MM.1S (cell line): Measurements from ENCODE around the gene MICU1.
"Not testable (repeated sequence)": the region's sequence is repeated elsewhere in the genome, so short reads cannot be mapped to it uniquely, and the experiment has no call there.

Experiments used
- DNase-seq: peaks from one replicate; pipeline ENCODE4 v3.0.0-alpha.2; 2015
- H2AFZ ChIP-seq: fragments of 300-600 bp; sonication (generic); 2 replicates; pipeline ENCODE4 v1.6.0; 2016; ENCODE audit warnings: antibody characterized with exemption, low read length
- H3F3A ChIP-seq: fragments of 300-600 bp; sonication (generic); 2 replicates; pipeline ENCODE4 v1.6.1; 2016; ENCODE audit warnings: mild to moderate bottlenecking, antibody characterized with exemption, low read length, moderate library complexity, mixed read lengths; ENCODE audit not compliant: insufficient read depth
- H3K27ac ChIP-seq: fragments of 300-600 bp; sonication (generic); 2 replicates; pipeline ENCODE4 v1.5.1; 2016; ENCODE audit warnings: mild to moderate bottlenecking, low read length
- H3K27me3 ChIP-seq: fragments of 300-600 bp; sonication (generic); replicated peaks from 2 replicates; pipeline ENCODE4 v1.6.0; 2016; ENCODE audit warnings: low read length; ENCODE audit not compliant: insufficient read depth
- H3K36me3 ChIP-seq: fragments of 300-600 bp; sonication (generic); replicated peaks from 2 replicates; pipeline ENCODE4 v1.6.1; 2016; ENCODE audit warnings: mild to moderate bottlenecking, low read length, mixed read lengths; ENCODE audit not compliant: insufficient read depth
- H3K4me1 ChIP-seq: fragments of 300-600 bp; sonication (generic); 2 replicates; pipeline ENCODE4 v1.6.1; 2016; ENCODE audit warnings: low read length, mixed read lengths
- H3K4me2 ChIP-seq: fragments of 300-600 bp; sonication (generic); 2 replicates; pipeline ENCODE4 v1.6.0; 2016; ENCODE audit warnings: low read depth, low read length
- H3K4me3 ChIP-seq: fragments of 300-600 bp; sonication (generic); 2 replicates; pipeline ENCODE4 v1.5.1; 2016; ENCODE audit warnings: low read length, mixed read lengths
- H3K79me2 ChIP-seq: fragments of 300-600 bp; sonication (generic); 2 replicates; pipeline ENCODE4 v1.6.1; 2016; ENCODE audit warnings: mixed run types, low read length, mixed read lengths
- H3K9ac ChIP-seq: fragments of 300-600 bp; sonication (generic); 2 replicates; pipeline ENCODE4 v1.6.1; 2016; ENCODE audit warnings: low read length, mixed read lengths
- H3K9me2 ChIP-seq: fragments of 300-600 bp; sonication (generic); replicated peaks from 2 replicates; pipeline ENCODE4 v1.6.1; 2016; ENCODE audit warnings: mild to moderate bottlenecking, low read length, mixed read lengths; ENCODE audit not compliant: insufficient read depth
- H3K9me3 ChIP-seq: fragments of 300-600 bp; sonication (generic); replicated peaks from 2 replicates; pipeline ENCODE4 v1.6.1; 2016; ENCODE audit warnings: mild to moderate bottlenecking, low read length, mixed read lengths; ENCODE audit not compliant: insufficient read depth
- H4K20me1 ChIP-seq: fragments of 300-600 bp; sonication (generic); 2 replicates; pipeline ENCODE4 v1.6.1; 2016; ENCODE audit warnings: mild to moderate bottlenecking, low read length, moderate library complexity, mixed read lengths; ENCODE audit not compliant: insufficient read depth
- CTCF ChIP-seq: fragments of 300-600 bp; sonication (generic); IDR thresholded peaks from 2 replicates; pipeline ENCODE4 v1.5.1; 2016; ENCODE audit warnings: antibody characterized with exemption, low read length, mixed read lengths
- EZH2 ChIP-seq: fragments of 300-600 bp; sonication (generic); optimal IDR thresholded peaks from 2 replicates; pipeline ENCODE3; 2017; ENCODE audit warnings: low read depth, mild to moderate bottlenecking, antibody characterized with exemption, low read length, mixed read lengths
- EZH2phosphoT487 ChIP-seq: fragments of 300-600 bp; sonication (generic); IDR thresholded peaks from 2 replicates; pipeline ENCODE4 v1.6.1; 2018; ENCODE audit warnings: antibody characterized with exemption, low read length

The MICU1 gene

GRCh38 chr10:72325243-72326175 is 300.4 kb downstream of the MICU1 start:
- H3K9ac ChIP-seq, H3K27me3 ChIP-seq, H3K9me3 ChIP-seq, H3K27ac ChIP-seq, H3K79me2 ChIP-seq, H3K36me3 ChIP-seq, DNase-seq, H3K4me2 ChIP-seq, H3K9me2 ChIP-seq, H2AFZ ChIP-seq, H4K20me1 ChIP-seq, H3K4me3 ChIP-seq: not testable (repeated sequence)
- peaks cover 12% of the 10 kb centered on the region for H3F3A ChIP-seq
- peaks cover 30% of the 10 kb centered on the region for H3K4me1 ChIP-seq

- Histone ChIP-seq H2AFZ (no peak overlapping the region), H3K27ac (no peak overlapping the region), H3K4me2 (no peak overlapping the region), H3K4me3 (no peak overlapping the region), H3K9me2 (no peaks in the 10 kb centered on the region), H3K36me3 (no peaks in the 10 kb centered on the region), H3K9ac (no peak overlapping the region), H3K9me3 (no peaks in the 10 kb centered on the region), H3K27me3 (no peaks in the 10 kb centered on the region), H3K79me2 (no peaks in the 10 kb centered on the region), H3K4me1 (peaks cover 40% of the 10 kb centered on the region), H4K20me1 (no peaks in the 10 kb centered on the region), H3F3A (peaks cover 28% of the 10 kb centered on the region)
- no peak for DNase-seq
- TF ChIP-seq EZH2 (no peak), CTCF (no peak), EZH2phosphoT487 (no peak)
Measured at GRCh38 chr10:72323771-72324191, 302.1 kb downstream of the MICU1 start.

- H3K36me3 ChIP-seq, result no peaks in the 10 kb centered on the region
- peaks cover 28% of the 10 kb centered on the region for H3F3A ChIP-seq
- H3K27ac ChIP-seq, result no peak overlapping the region
- no peaks in the 10 kb centered on the region for H4K20me1 ChIP-seq
- no peaks in the 10 kb centered on the region for H3K27me3 ChIP-seq
- no peak for DNase-seq
- H3K4me1 ChIP-seq, result peaks cover 43% of the 10 kb centered on the region
- no peak overlapping the region for H2AFZ ChIP-seq
- no peak overlapping the region for H3K4me2 ChIP-seq
- H3K9me3 ChIP-seq, result no peaks in the 10 kb centered on the region
- no peak overlapping the region for H3K4me3 ChIP-seq
- TF ChIP-seq CTCF (no peak), EZH2phosphoT487 (no peak), EZH2 (no peak)
- no peaks in the 10 kb centered on the region for H3K9me2 ChIP-seq
- no peaks in the 10 kb centered on the region for H3K79me2 ChIP-seq
- H3K9ac ChIP-seq, result no peak overlapping the region
Measured at GRCh38 chr10:72323108-72323749, 302.6 kb downstream of the MICU1 start.
